GM21529 (cell line): ENCODE data around the gene FNDC8.
"Not testable (repeated sequence)": the region's sequence is repeated elsewhere in the genome, so short reads cannot be mapped to it uniquely, and the experiment has no call there.

Experiments used
- ATAC-seq: cut with Tn5 transposase; IDR thresholded peaks from one replicate; pipeline ENCODE4 v1.9.1; 2021; ENCODE audit not compliant: unreplicated experiment

FNDC8 gene

GRCh38 chr17:35167666-35168065, 46.3 kb downstream of the FNDC8 start:
- no peak for ATAC-seq

DNA sequence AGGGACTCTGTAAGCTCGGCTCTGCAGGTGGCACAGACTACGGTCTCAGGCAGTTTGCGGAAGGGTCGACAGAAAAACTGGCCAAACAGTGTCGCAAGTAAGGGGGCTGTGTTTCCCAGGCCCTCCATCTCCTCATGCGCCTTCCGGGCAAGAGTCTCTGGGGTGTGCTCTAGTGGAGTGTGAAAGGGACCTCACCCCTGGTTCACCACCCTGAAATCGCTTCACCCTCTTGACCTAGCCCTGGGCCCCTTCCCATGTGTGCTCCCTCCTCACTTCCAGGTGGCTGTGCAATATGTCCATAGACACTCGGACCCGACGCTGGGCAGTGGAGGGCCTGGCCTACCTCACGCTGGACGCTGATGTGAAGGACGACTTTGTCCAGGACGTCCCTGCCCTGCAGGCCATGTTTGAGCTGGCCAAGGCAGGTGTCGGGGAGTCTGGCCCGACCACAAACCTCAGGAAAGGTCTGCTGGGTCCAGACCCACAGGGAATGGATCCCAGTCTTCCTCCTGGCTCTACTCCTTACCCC, 48.5 kb downstream of the FNDC8 start:
- ATAC-seq = no peak

GRCh38 chr17:35170968-35171771, 49.8 kb downstream of the FNDC8 start:
- no peak for ATAC-seq

- ATAC-seq = no peak
Observed at GRCh38 chr17:35171834-35172233, 50.4 kb downstream of the FNDC8 start.

GRCh38 chr17:35172321-35172720, 50.9 kb downstream of the FNDC8 start:
- ATAC-seq = not testable (repeated sequence)

DNA sequence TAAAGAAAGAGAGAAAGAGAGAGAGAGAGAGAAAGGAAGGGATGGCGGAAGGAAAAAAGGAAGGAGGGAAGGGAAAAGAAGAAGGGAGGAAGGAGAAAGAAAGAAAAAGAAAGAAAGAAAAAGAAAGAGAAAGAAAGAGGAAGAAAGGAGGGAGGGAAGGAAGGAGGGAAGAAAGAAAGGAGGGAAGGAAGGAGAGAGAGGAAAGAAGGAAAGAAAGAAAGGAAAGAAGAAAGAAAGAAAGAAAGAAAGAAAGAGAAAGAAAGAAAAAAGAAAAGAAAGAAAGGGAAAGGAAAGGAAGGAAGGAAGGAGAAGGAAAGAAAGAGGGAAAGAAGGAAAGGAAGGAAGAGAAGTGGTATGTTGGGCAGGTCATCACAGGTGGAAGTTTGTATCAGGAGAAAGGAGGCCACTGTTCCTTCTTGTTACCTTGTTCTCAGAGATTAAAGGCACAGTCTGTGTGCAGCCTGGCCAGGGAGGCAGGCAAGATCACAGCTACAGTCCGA, 53.5 kb downstream of the FNDC8 start:
- ATAC-seq = no peak

DNA sequence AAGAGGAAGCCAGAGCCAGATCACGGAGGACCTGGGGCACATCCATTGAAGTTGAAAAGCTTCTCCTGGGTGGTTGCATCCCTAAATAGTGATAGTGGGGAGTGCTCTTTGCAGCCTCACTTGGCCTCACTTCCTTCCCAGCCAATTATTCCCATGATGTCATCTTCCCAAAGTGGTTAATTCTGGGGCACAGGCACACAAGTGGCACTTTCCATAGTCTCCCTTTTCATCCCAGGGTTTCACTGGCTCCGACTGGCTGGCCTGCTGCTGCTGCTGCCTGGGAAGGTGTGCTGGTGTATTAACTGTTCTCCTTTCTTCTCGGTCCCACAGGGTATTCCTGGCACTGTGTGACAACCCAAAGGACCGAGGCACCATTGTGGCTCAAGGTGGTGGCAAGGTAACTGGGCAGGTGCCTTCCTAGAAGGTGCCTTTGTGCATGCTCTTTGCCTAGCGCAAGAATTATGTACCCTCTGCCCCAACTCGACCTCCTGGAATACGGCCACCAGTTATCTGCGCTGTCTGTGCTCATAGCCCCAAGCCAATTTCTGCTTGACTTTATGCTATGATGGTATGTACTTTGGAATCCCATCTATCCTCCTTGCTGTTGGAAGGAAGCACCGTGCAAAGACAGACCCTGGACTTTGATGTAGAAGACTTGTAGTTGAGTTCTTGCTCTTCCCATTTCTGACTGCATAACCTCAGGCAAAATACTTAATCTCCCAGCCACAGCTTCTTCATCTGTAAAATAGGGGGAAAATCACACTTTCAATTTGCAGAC, 54.4 kb downstream of the FNDC8 start:
- no peak for ATAC-seq

GRCh38 chr17:35176897-35177296, 55.5 kb downstream of the FNDC8 start:
- no peak for ATAC-seq

DNA sequence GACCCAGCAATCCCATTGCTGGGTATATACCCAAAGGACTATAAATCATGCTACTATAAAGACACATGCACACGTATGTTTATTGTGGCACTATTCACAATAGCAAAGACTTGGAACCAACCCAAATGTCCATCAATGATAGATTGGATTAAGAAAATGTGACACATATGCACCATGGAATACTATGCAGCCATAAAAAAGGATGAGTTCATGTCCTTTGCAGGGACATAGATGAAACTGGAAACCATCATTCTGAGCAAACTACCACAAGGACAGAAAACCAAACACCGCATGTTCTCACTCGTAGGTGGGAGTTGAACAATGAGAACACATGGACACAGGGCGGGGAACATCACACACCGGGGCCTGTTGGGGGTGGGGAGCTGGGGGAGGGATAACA, 58.0 kb downstream of the FNDC8 start:
- ATAC-seq = not testable (repeated sequence)
